ENCODE measurements around the gene TNFRSF13B. TPM values are rescaled to one million over a fixed set of nuclear protein-coding genes. Genes with fewer than 3 reads are reported as not detected.

The TNFRSF13B gene
- total RNA-seq, 6 experiments from 2014 or later, result not detected

GRCh38 chr17:16937431-16937830 is 34.5 kb downstream of the TNFRSF13B start:
- no peak overlapping the region for H3K27ac Mint-ChIP-seq
- peaks cover 14% of the 10 kb centered on the region for H3K4me1 Mint-ChIP-seq (ENCODE audit: low read depth)
- H3K36me3 Mint-ChIP-seq (ENCODE audit: low read depth), result no peaks in the 10 kb centered on the region
- H3K9me3 Mint-ChIP-seq, result no peaks in the 10 kb centered on the region
- H3K4me3 Mint-ChIP-seq, result no peak overlapping the region
- peaks cover 42% of the 10 kb centered on the region for H3K27me3 Mint-ChIP-seq (ENCODE audit: insufficient read depth)
- no peak for DNase-seq
- no peak for TF ChIP-seq CTCF (IDR thresholded peaks at IDR 0.05)

- no peak for TF ChIP-seq CTCF (IDR thresholded peaks at IDR 0.05)
- peaks cover 44% of the 10 kb centered on the region for H3K27me3 Mint-ChIP-seq (ENCODE audit: insufficient read depth)
- H3K27ac Mint-ChIP-seq, result no peak overlapping the region
Measured at GRCh38 chr17:16936536-16937310, 35.2 kb downstream of the TNFRSF13B start.

GRCh38 chr17:16935786-16936185 is 36.1 kb downstream of the TNFRSF13B start:
- no peak for DNase-seq
- no peaks in the 10 kb centered on the region for H3K36me3 Mint-ChIP-seq (ENCODE audit: low read depth)
- H3K27me3 Mint-ChIP-seq (ENCODE audit: insufficient read depth), result peaks cover 46% of the 10 kb centered on the region
- TF ChIP-seq CTCF (IDR thresholded peaks at IDR 0.05), result no peak
- H3K4me1 Mint-ChIP-seq (ENCODE audit: low read depth), result no peaks in the 10 kb centered on the region
- no peak overlapping the region for H3K4me3 Mint-ChIP-seq
- H3K9me3 Mint-ChIP-seq, result no peaks in the 10 kb centered on the region
- no peak overlapping the region for H3K27ac Mint-ChIP-seq

More at GRCh38 chr17:16936536-16937310, 35.2 kb downstream of the TNFRSF13B start:
- no peak for DNase-seq
- no peak overlapping the region for H3K4me3 Mint-ChIP-seq
- H3K36me3 Mint-ChIP-seq (ENCODE audit: low read depth), result no peaks in the 10 kb centered on the region
- peaks cover 7% of the 10 kb centered on the region for H3K4me1 Mint-ChIP-seq (ENCODE audit: low read depth)
- H3K9me3 Mint-ChIP-seq, result no peaks in the 10 kb centered on the region

- H3K36me3 Mint-ChIP-seq (ENCODE audit: low read depth), result no peaks in the 10 kb centered on the region
- no peak for TF ChIP-seq CTCF (IDR thresholded peaks at IDR 0.05)
- no peak for DNase-seq
- no peak overlapping the region for H3K4me3 Mint-ChIP-seq
- no peaks in the 10 kb centered on the region for H3K4me1 Mint-ChIP-seq (ENCODE audit: low read depth)
- H3K27me3 Mint-ChIP-seq (ENCODE audit: insufficient read depth), result peaks cover 46% of the 10 kb centered on the region
- no peak overlapping the region for H3K27ac Mint-ChIP-seq
- no peaks in the 10 kb centered on the region for H3K9me3 Mint-ChIP-seq
Measured at GRCh38 chr17:16935241-16935663, 36.7 kb downstream of the TNFRSF13B start.

- Mint-ChIP-seq H3K4me1 (ENCODE audit: low read depth) (no peaks in the 10 kb centered on the region), H3K4me3 (no peak overlapping the region), H3K27ac (no peak overlapping the region), H3K36me3 (ENCODE audit: low read depth) (no peaks in the 10 kb centered on the region), H3K9me3 (no peaks in the 10 kb centered on the region), H3K27me3 (ENCODE audit: insufficient read depth) (peaks cover 46% of the 10 kb centered on the region)
- no peak for DNase-seq
- no peak for TF ChIP-seq CTCF (IDR thresholded peaks at IDR 0.05)
Measured at GRCh38 chr17:16934836-16935235, 37.1 kb downstream of the TNFRSF13B start.

Measured in HFFc6 (cell line).